Measurements from ENCODE around the gene GRN. TPM values are rescaled to one million over a fixed set of nuclear protein-coding genes. Genes with fewer than 3 reads are reported as not detected.

Gene GRN
- total and polyA plus RNA-seq, 9 of the 15 experiments (the other 6 are each of a cell fraction or from before 2014, with no cell fraction given), result 5.4 to 75.3 (median 20.7) TPM

DNA sequence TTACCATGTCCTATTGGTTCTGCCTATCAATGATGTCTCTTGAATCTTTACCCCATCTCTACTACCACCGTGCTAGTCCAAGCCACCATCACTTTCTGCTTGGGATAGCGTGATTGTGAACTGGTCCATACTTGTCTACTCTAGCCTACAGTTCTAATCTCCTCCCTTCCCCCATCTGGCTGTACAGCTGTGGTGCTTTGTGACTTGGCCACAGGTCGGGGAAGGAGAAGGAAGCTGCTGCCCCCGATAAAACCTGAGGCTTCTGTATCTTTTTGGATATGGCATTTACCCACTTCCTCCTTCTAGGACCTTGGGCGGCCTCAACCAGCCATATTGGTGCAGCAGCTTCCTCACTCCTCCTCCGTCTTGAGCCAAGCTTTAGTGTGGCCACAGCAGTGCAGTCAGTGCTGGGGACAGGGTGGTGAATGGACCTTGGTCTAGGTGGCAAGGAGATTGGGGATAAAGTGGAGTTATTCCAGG is 44.7 kb downstream of the GRN start (continued):
- TF ChIP-seq NKRF (IDR thresholded peaks at IDR 0.05; ENCODE audit: borderline replicate concordance) (no peak), DPF2 (IDR thresholded peaks at IDR 0.05) (peak; percentile 77), ZNF24 (IDR thresholded peaks at IDR 0.05) (no peak), BRD9 (IDR thresholded peaks at IDR 0.05; ENCODE audit: low read depth, partially characterized antibody) (no peak), ZKSCAN8 (CRISPR knock-in tag; IDR thresholded peaks at IDR 0.05) (peak; percentile 63; the same call in 1 of the 2 replicates), CBFA2T2 (conservative IDR thresholded peaks at IDR 0.05) (peak; percentile 90), FOXM1 (IDR thresholded peaks at IDR 0.05; ENCODE audit: low read depth) (peak; percentile 39; the same call in 1 of the 2 replicates), FOXM1 (CRISPR knock-in tag; IDR thresholded peaks at IDR 0.05; ENCODE audit: low read depth) (no peak), HEY1 (CRISPR knock-in tag; IDR thresholded peaks at IDR 0.05; ENCODE audit: borderline replicate concordance) (no peak), TRIM28 (IDR thresholded peaks at IDR 0.05) (no peak), ZBTB43 (CRISPR knock-in tag; IDR thresholded peaks at IDR 0.05) (no peak), NCOA4 (IDR thresholded peaks at IDR 0.05; ENCODE audit: partially characterized antibody) (no peak), ZNF766 (CRISPR knock-in tag; conservative IDR thresholded peaks at IDR 0.05) (peak; percentile 73; the same call in 1 of the 2 replicates), ZNF12 (CRISPR knock-in tag; IDR thresholded peaks at IDR 0.05) (no peak), ZNF551 (CRISPR knock-in tag; IDR thresholded peaks at IDR 0.05) (no peak), ZBTB34 (CRISPR knock-in tag; IDR thresholded peaks at IDR 0.05) (no peak), ZNF140 (CRISPR knock-in tag; IDR thresholded peaks at IDR 0.05) (no peak)
- TF ChIP-seq, protein P1, sequence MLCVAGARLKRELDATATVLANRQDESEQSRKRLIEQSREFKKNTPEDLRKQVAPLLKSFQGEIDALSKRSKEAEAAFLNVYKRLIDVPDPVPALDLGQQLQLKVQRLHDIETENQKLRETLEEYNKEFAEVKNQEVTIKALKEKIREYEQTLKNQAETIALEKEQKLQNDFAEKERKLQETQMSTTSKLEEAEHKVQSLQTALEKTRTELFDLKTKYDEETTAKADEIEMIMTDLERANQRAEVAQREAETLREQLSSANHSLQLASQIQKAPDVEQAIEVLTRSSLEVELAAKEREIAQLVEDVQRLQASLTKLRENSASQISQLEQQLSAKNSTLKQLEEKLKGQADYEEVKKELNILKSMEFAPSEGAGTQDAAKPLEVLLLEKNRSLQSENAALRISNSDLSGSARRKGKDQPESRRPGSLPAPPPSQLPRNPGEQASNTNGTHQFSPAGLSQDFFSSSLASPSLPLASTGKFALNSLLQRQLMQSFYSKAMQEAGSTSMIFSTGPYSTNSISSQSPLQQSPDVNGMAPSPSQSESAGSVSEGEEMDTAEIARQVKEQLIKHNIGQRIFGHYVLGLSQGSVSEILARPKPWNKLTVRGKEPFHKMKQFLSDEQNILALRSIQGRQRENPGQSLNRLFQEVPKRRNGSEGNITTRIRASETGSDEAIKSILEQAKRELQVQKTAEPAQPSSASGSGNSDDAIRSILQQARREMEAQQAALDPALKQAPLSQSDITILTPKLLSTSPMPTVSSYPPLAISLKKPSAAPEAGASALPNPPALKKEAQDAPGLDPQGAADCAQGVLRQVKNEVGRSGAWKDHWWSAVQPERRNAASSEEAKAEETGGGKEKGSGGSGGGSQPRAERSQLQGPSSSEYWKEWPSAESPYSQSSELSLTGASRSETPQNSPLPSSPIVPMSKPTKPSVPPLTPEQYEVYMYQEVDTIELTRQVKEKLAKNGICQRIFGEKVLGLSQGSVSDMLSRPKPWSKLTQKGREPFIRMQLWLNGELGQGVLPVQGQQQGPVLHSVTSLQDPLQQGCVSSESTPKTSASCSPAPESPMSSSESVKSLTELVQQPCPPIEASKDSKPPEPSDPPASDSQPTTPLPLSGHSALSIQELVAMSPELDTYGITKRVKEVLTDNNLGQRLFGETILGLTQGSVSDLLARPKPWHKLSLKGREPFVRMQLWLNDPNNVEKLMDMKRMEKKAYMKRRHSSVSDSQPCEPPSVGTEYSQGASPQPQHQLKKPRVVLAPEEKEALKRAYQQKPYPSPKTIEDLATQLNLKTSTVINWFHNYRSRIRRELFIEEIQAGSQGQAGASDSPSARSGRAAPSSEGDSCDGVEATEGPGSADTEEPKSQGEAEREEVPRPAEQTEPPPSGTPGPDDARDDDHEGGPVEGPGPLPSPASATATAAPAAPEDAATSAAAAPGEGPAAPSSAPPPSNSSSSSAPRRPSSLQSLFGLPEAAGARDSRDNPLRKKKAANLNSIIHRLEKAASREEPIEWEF (CRISPR knock-in tag; IDR thresholded peaks at IDR 0.05), result 0 out of 2 replicates have a peak, but pooled peaks have one; percentile 34

Measured in K562 (cell line).